Mucosa of descending colon (tissue), 3 donors: ENCODE results near the gene ZRANB1. TPM values are rescaled to one million over a fixed set of nuclear protein-coding genes. Genes with fewer than 3 reads are reported as not detected.

Experiments used
- ATAC-seq: fragments of 200-7000 bp; cut with Tn5 transposase; one replicate; pipeline ENCODE4 v1.9.1; 2020; ENCODE audit warnings: mild to moderate bottlenecking, moderate library complexity
- DNase-seq, 3 donors: peaks; one replicate each; pipeline ENCODE4 v3.0.0-alpha.2; 2020
- H3K36me3 ChIP-seq: fragments of 200-600 bp; one replicate; pipeline ENCODE4 v1.8.0; 2021; ENCODE audit warnings: low read depth, mild to moderate bottlenecking
- H3K4me1 ChIP-seq: fragments of 200-600 bp; one replicate; pipeline ENCODE4 v1.8.0; 2021; ENCODE audit warnings: low read depth, mild to moderate bottlenecking
- H3K4me3 ChIP-seq: fragments of 200-600 bp; one replicate; pipeline ENCODE4 v1.8.0; 2021; ENCODE audit warnings: mild to moderate bottlenecking
- H3K9me3 ChIP-seq: fragments of 200-600 bp; one replicate; pipeline ENCODE4 v1.8.0; 2021; ENCODE audit warnings: mild to moderate bottlenecking
- intact Hi-C, 2 donors: fragments of 100-400 bp; cut with DNase I in 1 of 2; cut with micrococcal nuclease in 1 of 2; formaldehyde crosslinking; loops; one replicate each; pipeline versions ENCODE4 v1.11.0 to v1.11.1; 2022; cut with DNase I, micrococcal nuclease
- total RNA-seq, 3 donors: library from RNA; stranded (reverse); fragmentation: NEBNext Ultra II Directional in 2 of 3; extraction: Animal tissue kit (Norgen Biotek cat#: 25700) in 2 of 3; gene quantifications; one replicate each; pipeline versions ENCODE4 v1.2.1 to v1.2.4, GENCODE V29; 2021 to 2023
- TF ChIP-seq, protein P1 (sequence below): fragments of 200-600 bp; IDR thresholded peaks from one replicate; pipeline ENCODE4 v1.8.0; 2022; ENCODE audit warnings: antibody characterized with exemption, mild to moderate bottlenecking
- donor health status: DM: no; HTN: no; CAD: no; lungs with moderate emphysema.
- donor health status: DM: no; HTN: no; CAD: no.
- donor health status: DM: no; HTN: yes; CAD: no.

Gene ZRANB1
- total RNA-seq, 3 donors from 2014 or later: 9.9 to 31.4 (median 13.5) TPM

DNA sequence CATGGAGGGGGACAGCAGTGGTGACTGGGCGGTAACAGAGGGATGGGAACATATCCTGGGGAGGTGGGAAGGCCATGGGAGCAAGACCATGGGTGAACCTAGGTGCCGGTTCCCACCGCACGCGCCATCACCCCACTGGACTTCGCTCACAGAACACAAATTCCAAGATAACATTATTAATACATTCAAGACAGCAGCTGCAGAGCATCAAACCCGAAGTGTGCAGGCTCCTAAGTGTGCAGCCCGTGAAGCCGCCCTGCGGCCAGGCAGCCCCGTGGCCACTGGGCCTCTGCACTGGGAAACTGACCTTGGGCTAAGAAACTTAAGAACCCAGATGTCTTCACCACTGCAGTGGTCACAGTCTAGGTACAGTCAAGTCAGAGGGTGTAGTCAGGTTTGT, 42.8 kb upstream of the ZRANB1 start:
- Histone ChIP-seq H3K36me3 (no peaks in the 10 kb centered on the region), H3K4me1 (no peaks in the 10 kb centered on the region), H3K9me3 (no peaks in the 10 kb centered on the region), H3K4me3 (no peak overlapping the region)
- TF ChIP-seq, protein P1, sequence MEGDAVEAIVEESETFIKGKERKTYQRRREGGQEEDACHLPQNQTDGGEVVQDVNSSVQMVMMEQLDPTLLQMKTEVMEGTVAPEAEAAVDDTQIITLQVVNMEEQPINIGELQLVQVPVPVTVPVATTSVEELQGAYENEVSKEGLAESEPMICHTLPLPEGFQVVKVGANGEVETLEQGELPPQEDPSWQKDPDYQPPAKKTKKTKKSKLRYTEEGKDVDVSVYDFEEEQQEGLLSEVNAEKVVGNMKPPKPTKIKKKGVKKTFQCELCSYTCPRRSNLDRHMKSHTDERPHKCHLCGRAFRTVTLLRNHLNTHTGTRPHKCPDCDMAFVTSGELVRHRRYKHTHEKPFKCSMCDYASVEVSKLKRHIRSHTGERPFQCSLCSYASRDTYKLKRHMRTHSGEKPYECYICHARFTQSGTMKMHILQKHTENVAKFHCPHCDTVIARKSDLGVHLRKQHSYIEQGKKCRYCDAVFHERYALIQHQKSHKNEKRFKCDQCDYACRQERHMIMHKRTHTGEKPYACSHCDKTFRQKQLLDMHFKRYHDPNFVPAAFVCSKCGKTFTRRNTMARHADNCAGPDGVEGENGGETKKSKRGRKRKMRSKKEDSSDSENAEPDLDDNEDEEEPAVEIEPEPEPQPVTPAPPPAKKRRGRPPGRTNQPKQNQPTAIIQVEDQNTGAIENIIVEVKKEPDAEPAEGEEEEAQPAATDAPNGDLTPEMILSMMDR: no peak
- intact Hi-C loops: no loop called here
- no peak for DNase-seq
- ATAC-seq: no peak

DNA sequence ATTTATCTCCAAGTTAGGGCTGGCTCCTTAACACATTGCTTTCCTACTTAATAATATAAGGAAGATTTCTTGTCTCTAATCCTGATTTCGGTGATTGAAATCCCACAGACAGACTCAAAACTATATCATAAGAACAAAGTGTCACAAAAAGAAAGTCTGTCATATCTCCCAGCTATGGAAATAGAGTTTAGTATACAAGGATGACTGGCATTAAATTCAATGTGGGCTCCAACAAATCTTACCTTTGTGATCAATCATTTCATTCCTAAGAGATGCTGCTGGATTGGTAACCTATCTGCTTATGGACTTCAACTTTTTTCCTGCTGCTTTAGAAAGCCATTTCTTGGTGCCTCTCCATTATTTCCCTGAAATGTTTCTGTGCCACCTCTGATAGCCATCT, 39.5 kb upstream of the ZRANB1 start:
- Histone ChIP-seq H3K36me3 (no peaks in the 10 kb centered on the region), H3K4me1 (no peaks in the 10 kb centered on the region), H3K9me3 (no peaks in the 10 kb centered on the region), H3K4me3 (no peak overlapping the region)
- TF ChIP-seq, protein P1: no peak
- intact Hi-C loops: no loop called here
- ATAC-seq (no peak), DNase-seq (no peak)

- intact Hi-C loops: no loop called here
- no peaks in the 10 kb centered on the region for H3K9me3 ChIP-seq
- TF ChIP-seq, protein P1: no peak
- no peak for DNase-seq
- H3K36me3 ChIP-seq: no peaks in the 10 kb centered on the region
- H3K4me1 ChIP-seq: no peaks in the 10 kb centered on the region
- H3K4me3 ChIP-seq: no peak overlapping the region
- no peak for ATAC-seq
These were observed 38.8 kb upstream of the ZRANB1 start for GRCh38 chr10:124903111-124903510.

DNA sequence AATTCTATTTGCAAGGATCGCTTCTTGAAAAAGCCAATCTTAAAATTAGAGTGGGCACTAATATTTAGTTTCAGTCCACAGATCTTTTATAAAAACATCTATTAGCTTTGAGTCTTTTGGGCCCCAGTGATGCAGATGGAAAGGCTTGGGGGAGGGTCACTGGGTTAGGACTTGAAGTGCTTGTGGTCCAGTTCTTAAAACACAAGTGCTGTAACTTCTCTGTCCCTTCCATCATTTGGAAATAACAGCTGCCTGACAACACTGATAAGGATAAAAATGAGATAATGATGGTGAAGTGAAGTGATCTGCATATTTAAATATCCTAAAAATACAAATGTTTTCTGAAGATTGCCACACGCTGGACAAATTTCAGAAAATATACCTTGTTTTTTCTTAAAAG, 37.1 kb upstream of the ZRANB1 start:
- no peak overlapping the region for H3K4me3 ChIP-seq
- intact Hi-C loops: no loop called here
- H3K4me1 ChIP-seq: no peaks in the 10 kb centered on the region
- no peaks in the 10 kb centered on the region for H3K36me3 ChIP-seq
- TF ChIP-seq, protein P1: no peak
- no peaks in the 10 kb centered on the region for H3K9me3 ChIP-seq
- DNase-seq: no peak
- no peak for ATAC-seq

DNA sequence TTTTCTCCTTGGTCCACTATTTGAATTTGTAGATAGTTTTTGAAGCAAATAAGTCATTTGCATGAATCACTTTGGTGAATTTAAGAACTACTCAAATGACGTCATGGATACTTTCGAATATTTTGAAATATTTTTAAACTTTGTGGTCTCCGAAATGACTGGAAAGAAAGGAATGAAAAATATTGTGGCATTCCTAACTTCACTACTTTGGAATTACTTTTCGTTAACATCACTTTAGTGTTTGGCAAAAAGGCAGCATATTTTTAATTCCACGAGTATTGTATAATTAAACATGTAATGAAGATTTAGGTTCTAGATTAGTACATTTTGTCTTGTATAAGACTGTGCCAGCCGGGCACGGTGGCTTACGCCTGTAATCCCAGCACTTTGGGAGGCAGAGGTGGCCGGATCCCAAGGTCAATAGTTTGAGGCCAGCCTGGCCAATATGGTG, 35.3 kb upstream of the ZRANB1 start:
- no peak for DNase-seq
- H3K36me3 ChIP-seq: no peaks in the 10 kb centered on the region
- intact Hi-C loops: no loop called here
- TF ChIP-seq, protein P1: no peak
- ATAC-seq: no peak
- H3K9me3 ChIP-seq: no peaks in the 10 kb centered on the region
- H3K4me1 ChIP-seq: no peaks in the 10 kb centered on the region
- no peak overlapping the region for H3K4me3 ChIP-seq

GRCh38 chr10:124909563-124909962, 32.4 kb upstream of the ZRANB1 start:
- TF ChIP-seq, protein P1: no peak
- H3K4me3 ChIP-seq: no peak overlapping the region
- intact Hi-C loops: no loop called here
- no peaks in the 10 kb centered on the region for H3K9me3 ChIP-seq
- H3K36me3 ChIP-seq: no peaks in the 10 kb centered on the region
- no peaks in the 10 kb centered on the region for H3K4me1 ChIP-seq
- ATAC-seq: no peak
- no peak for DNase-seq
